Activated CD4-positive, alpha-beta T cell treated with anti-CD3 and anti-CD28 coated beads, Interleukin-2, Interleukin-6, amounts not matched to agents 100 ng/mL and 50 ng/mL, durations not matched to agents 16 hours and 8 hours (primary cell): ENCODE data around the gene CRABP1.

Source experiments
- DNase-seq: peaks from one replicate; pipeline ENCODE4 v3.0.0-alpha.2; 2020

Gene CRABP1

GRCh38 chr15:78340231-78341056, at the start of gene CRABP1:
Gene CRABP1 (plus strand): TSS chr15:78340353. CDS start chr15:78340429, 76 bp downstream.
- no peak for DNase-seq

- no peak for DNase-seq
These were observed 49.1 kb upstream of the CRABP1 start for GRCh38 chr15:78291052-78291451.

- DNase-seq, result no peak
These were observed 48.5 kb upstream of the CRABP1 start for GRCh38 chr15:78291698-78292097.

GRCh38 chr15:78292219-78292618, 47.9 kb upstream of the CRABP1 start:
- DNase-seq, result no peak

GRCh38 chr15:78299101-78299930, 40.8 kb upstream of the CRABP1 start, which contains the start of gene SKIC8:
Gene SKIC8 (minus strand): TSS chr15:78299609. CDS start chr15:78295686, 3,923 bp downstream.
- peak; percentile 95 for DNase-seq

- peak; percentile 25 for DNase-seq
These were observed 38.8 kb upstream of the CRABP1 start for GRCh38 chr15:78301326-78301725.

GRCh38 chr15:78301828-78302227, 38.3 kb upstream of the CRABP1 start:
- DNase-seq, result no peak

- DNase-seq, result peak; percentile 49
These were observed 37.4 kb upstream of the CRABP1 start for GRCh38 chr15:78302579-78303312.

GRCh38 chr15:78304216-78305066, 35.7 kb upstream of the CRABP1 start:
- DNase-seq, result no peak

- no peak for DNase-seq
These were observed 33.9 kb upstream of the CRABP1 start for GRCh38 chr15:78306176-78306774.

- no peak for DNase-seq
These were observed 32.2 kb upstream of the CRABP1 start for GRCh38 chr15:78307976-78308375.

- peak; percentile 73 for DNase-seq
These were observed 31.6 kb upstream of the CRABP1 start for GRCh38 chr15:78308422-78309032.

GRCh38 chr15:78311292-78311691, 28.9 kb upstream of the CRABP1 start:
- no peak for DNase-seq

- no peak for DNase-seq
These were observed 27.6 kb upstream of the CRABP1 start for GRCh38 chr15:78312536-78312935.

- no peak for DNase-seq
These were observed 27.2 kb upstream of the CRABP1 start for GRCh38 chr15:78312957-78313356.

GRCh38 chr15:78313383-78313782, 26.8 kb upstream of the CRABP1 start:
- no peak for DNase-seq

- DNase-seq, result no peak
These were observed 26.0 kb upstream of the CRABP1 start for GRCh38 chr15:78314181-78314581.

GRCh38 chr15:78315686-78316282, 24.4 kb upstream of the CRABP1 start:
- DNase-seq, result no peak

- DNase-seq, result no peak
These were observed 23.7 kb upstream of the CRABP1 start for GRCh38 chr15:78316283-78317083.
